GM04503 (cell line): ENCODE data around the gene SH3GLB1.
"Not testable (repeated sequence)": the region's sequence is repeated elsewhere in the genome, so short reads cannot be mapped to it uniquely, and the experiment has no call there.

Source experiments
- DNase-seq: peaks from one replicate; pipeline ENCODE4 v3.0.0-alpha.2; 2012; ENCODE audit warnings: low read depth

The SH3GLB1 gene

GRCh38 chr1:86704458-86704971, at the start of gene SH3GLB1:
Gene SH3GLB1, plus strand, starts transcription at chr1:86704576. Its CDS starts 324 bp downstream, at chr1:86704900.
- DNase-seq, result peak; percentile 28

- not testable (repeated sequence) for DNase-seq
Measured at GRCh38 chr1:86658381-86658780, 46.0 kb upstream of the SH3GLB1 start.

GRCh38 chr1:86666368-86666767, 38.0 kb upstream of the SH3GLB1 start:
- no peak for DNase-seq

GRCh38 chr1:86687595-86687994, 16.8 kb upstream of the SH3GLB1 start:
- no peak for DNase-seq

- no peak for DNase-seq
Measured at GRCh38 chr1:86692641-86693040, 11.7 kb upstream of the SH3GLB1 start.

GRCh38 chr1:86695400-86695799, 9.0 kb upstream of the SH3GLB1 start:
- DNase-seq, result no peak

GRCh38 chr1:86696522-86696921, 7.9 kb upstream of the SH3GLB1 start:
- no peak for DNase-seq

GRCh38 chr1:86699186-86699585, 5.2 kb upstream of the SH3GLB1 start:
- DNase-seq, result no peak

- no peak for DNase-seq
Measured at GRCh38 chr1:86701731-86702130, 2.6 kb upstream of the SH3GLB1 start.

- DNase-seq, result not testable (repeated sequence)
Measured at GRCh38 chr1:86702954-86703494, 1.4 kb upstream of the SH3GLB1 start.

- DNase-seq, result no peak
Measured at GRCh38 chr1:86703696-86704457, 499 bp upstream of the SH3GLB1 start.

GRCh38 chr1:86704972-86705664, 742 bp downstream of the SH3GLB1 start:
- peak; percentile 34 for DNase-seq

GRCh38 chr1:86705665-86705985, 1.2 kb downstream of the SH3GLB1 start:
- no peak for DNase-seq

- DNase-seq, result no peak
Measured at GRCh38 chr1:86706018-86706635, 1.8 kb downstream of the SH3GLB1 start.

GRCh38 chr1:86708920-86709319, 4.5 kb downstream of the SH3GLB1 start:
- DNase-seq, result no peak

GRCh38 chr1:86712088-86712860, 7.9 kb downstream of the SH3GLB1 start:
- no peak for DNase-seq

GRCh38 chr1:86713477-86713876, 9.1 kb downstream of the SH3GLB1 start:
- no peak for DNase-seq

GRCh38 chr1:86714159-86714558, 9.8 kb downstream of the SH3GLB1 start:
- no peak for DNase-seq

GRCh38 chr1:86714561-86715244, 10.3 kb downstream of the SH3GLB1 start:
- no peak for DNase-seq

- DNase-seq, result no peak
Measured at GRCh38 chr1:86718786-86719185, 14.4 kb downstream of the SH3GLB1 start.

- no peak for DNase-seq
Measured at GRCh38 chr1:86731416-86731815, 27.0 kb downstream of the SH3GLB1 start.
